Umbilical cord (tissue), 2 donors: ENCODE measurements around the gene KCNJ13. TPM values are rescaled to one million over a fixed set of nuclear protein-coding genes. Genes with fewer than 3 reads are reported as not detected.

ENCODE experiments used
- DNase-seq: peaks from one replicate; pipeline ENCODE4 v3.0.0-alpha.2; 2015; ENCODE audit warnings: low spot score
- total RNA-seq: library from RNA; depleted of rRNA; stranded (reverse); fragments of >200 nt; gene quantifications from one replicate; pipeline ENCODE4 v1.2.3, GENCODE V29; 2014; ENCODE audit warnings: low replicate concordance; ENCODE audit not compliant: insufficient read depth

KCNJ13 gene
- 6.3 TPM for total RNA-seq

DNA sequence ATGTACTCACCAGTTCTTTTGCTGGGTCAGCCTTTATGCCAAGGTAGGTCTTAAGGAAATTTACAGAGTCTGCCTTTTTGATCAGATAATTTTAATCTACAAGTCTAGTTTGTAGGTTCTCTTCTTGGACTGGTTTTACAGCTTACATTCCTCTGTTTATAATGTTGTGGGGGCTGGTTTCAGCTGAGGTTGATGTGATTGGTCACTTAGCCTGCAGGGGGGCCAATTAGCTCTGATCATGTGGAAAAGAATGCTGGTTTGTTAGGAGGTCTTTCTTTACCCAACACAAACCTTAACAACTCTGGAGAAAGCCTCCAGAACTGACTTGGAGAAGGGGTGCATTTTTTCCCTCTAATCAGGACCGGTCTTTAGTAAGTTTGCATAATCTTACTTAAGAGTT, at the start of gene KCNJ13:
Gene KCNJ13 (minus strand): TSS at position 131 of the 400 bp plus-strand sequence. CDS start 5,203 bp downstream, outside the sequence.
- DNase-seq, result peak; percentile 52

DNA sequence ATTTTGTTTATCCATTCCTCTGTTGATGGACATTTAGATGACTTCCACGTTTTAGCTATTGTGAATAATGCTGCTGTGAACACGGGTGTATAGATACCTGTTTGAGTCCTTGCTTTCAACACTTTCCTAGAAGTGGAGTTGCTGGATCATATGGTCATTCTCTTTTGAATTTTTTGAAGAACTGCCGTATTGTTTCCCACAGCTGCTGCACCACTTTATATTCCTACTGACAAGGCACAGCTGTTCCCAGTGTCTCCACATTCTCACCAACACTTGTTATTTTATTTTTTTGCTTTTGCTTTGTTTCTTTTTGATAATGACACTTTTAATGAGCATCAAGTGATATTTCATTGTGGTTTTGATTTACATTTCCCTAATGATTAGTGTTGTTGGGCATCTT, 41.4 kb upstream of the KCNJ13 start:
- no peak for DNase-seq

DNA sequence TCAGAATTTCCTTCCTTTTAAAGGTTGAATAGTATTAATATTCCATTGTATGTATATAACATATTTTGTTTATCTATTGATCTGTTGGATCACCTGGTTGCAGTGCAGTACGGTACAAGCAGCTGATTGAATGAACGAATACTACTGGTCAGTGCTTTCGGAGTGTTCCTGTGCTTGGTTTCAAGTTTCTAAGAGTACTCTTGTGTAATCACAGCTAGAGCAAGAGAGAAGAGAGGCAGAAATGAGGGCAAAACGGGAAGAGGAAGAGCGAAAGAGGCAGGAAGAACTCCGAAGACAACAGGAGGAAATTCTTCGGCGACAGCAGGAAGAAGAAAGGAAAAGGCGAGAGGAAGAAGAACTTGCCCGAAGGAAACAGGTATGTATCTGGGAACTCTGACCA, 40.3 kb upstream of the KCNJ13 start:
- DNase-seq, result no peak

DNA sequence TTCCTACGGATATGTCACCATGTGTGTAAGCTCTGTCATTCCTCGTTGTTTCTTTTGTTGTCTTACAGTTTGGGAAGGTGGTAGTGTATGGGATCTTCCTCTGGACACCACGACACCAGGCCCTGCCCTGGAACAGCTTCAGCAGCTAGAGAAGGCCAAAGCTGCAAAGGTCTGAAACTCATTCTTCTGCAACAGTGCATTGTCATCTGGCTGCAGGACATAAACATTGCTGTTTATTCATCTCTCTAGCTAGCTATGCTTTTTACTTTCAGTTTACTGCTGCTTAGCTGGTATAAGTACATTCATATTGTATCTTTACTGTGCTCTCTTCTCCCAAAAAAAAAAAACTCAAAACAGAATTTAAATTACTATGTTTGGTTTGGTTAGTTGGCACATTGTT, 39.2 kb upstream of the KCNJ13 start:
- no peak for DNase-seq

DNA sequence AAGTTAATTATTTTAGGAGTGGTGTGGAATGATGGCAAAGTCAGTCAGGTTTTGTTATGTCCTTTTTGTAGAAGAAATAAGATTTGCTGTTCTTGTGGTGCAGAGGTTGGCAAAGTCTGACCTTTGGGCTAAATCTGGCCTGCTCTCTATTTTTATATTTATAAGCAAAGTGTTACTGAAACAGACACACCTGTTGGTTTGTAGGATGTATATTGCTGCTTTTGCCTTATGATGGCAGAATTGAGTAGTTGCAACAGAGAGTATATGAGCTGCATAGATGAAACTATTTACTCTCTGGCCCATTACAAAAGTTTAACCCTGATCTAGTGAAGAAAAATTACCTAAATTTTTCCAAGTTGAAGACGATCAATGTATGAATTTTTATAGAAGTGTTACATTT, 34.1 kb upstream of the KCNJ13 start:
- DNase-seq, result no peak

DNA sequence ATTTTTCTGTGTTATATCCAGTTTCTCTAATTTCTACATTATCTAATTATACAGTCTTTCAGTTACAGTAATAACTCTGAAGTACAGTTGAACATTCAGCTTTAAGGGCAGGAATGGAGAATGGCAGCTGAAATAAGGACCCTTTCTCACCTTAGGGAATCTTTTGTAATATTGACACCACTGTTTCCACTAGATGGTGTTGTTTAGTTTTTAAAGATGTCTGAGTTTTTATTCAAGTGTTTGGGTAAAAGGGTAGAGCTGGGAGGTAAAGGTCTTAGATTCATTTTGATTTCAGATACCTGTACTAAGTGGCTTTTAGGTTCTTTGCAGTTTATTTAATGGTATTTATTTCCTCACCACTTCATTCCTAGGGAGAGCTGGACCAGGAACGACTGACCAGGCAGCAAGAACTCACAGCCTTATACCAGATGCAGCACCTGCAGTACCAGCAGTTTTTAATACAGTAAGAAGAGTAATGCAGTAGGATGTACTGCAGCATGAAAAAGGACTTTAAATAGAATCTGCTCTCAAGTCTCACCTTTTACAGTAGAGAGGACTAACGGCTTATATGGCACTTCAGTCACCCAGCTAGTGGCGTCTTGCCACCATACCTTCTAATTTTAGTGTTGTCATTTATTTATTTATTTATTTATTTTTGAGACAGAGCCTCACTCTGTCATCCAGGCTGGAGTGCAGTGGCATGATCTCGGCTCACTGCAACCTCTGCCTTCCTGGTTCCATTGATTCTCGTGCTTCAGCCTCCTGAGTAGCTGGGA, 33.2 kb upstream of the KCNJ13 start:
- no peak for DNase-seq

DNA sequence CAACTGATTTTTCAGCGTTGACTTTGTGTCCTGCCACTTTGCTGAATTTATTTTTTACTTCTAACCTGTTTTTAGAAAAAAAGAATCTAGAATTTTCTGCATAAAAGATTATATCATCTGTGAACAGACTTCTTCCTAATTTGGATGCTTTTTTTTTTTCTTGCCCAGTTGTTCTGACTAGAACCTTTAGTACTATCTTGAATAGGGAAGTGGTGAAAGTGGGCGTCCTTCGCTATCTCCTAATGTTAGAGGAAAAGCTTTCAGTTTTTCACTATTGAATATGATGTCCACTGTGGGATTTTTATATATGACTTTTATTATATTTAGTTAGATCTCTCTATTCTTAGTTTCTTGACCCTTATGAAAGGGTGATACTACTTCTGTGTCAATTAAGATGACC, 25.7 kb upstream of the KCNJ13 start:
- no peak for DNase-seq

DNA sequence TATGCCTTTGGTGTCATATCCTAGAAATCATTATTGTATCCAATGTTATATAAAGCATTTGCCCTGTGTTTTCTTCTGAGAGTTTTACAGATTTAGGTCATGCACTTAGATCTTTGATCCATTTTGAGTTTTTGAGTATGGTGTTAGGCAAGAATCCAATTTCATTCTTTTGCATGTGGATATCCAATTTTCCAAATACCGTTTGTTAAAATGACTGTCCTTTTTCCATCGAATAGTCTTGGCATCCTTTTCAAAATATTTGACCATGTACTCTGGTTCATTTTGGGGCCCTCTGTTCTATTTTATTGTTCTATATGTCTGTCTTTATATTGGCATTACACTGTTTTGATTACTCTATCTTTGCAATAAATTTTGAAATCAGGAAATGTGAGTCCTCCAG, 23.8 kb upstream of the KCNJ13 start:
- DNase-seq, result no peak

DNA sequence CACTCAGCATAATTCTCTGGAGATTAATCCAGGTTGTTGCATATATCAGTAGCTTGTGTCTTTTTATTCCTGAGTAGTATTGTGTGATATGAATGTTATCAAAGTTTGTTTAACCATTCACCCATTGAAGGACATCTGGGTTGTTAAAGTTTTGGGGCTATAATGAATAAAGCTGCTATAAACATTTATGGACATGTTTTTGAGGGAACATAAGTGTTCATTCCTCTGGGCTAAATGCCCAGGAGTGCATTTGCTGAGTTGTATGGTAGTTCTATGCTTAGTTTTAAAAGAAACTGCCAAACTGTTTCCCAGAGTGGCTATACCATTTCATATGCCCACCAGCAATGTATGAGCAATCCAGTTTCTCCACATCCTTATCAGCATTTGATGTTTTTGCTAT, 21.8 kb upstream of the KCNJ13 start:
- DNase-seq, result no peak

DNA sequence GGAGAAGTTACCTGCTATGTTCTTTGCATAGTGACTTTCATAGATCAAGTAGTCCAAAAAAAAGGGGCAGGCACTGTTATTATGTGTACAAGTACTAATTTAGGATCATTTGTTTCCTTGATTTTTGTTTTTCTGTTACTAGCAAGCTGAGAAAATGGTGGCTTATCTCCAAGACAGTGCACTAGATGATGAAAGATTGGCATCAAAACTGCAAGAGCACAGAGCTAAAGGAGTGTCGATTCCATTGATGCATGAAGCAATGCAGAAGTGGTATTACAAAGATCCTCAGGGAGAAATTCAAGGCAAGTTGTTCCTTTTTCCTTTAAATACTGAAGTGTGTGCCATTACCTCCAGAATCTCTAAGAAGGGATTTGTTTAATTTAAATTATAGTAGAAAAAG, 19.6 kb upstream of the KCNJ13 start:
- no peak for DNase-seq

DNA sequence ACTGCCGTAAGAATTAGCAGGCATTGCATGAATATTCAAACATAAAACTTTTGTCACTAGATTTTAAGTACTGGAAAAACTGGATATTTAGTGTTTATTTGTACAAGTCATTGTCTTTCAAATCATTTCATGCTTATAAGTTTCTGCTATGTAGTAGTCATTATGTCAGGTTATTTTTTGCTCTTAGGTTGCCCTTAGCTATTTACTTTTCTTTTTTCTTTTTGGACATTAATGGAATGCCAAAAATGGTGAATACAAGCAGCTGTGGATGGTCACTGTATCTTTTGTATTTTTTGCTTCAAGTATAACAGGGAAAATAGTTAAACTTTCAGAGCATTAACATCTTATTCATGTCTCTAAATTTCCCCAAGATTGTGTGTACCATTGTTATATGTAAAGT, 18.6 kb upstream of the KCNJ13 start:
- DNase-seq, result no peak

DNA sequence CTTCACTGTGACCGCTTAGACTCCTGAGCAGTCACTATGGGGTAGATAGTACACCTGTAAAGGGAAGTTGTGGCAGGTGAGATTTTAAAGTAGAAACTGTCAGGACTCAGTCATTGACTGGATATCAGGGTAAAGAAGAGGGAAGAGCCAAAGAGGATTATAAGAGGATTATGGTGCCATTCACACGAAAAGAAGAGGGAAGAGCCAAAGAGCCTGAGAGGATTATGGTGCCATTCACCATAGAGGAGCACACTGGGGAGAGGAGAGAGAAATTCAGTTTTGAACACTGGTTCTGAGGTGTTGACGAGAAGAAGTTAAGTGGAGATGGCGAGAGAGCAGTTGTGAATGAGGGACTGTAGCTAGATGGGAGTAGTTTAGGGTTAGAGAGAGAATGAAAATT, 16.9 kb upstream of the KCNJ13 start:
- no peak for DNase-seq

DNA sequence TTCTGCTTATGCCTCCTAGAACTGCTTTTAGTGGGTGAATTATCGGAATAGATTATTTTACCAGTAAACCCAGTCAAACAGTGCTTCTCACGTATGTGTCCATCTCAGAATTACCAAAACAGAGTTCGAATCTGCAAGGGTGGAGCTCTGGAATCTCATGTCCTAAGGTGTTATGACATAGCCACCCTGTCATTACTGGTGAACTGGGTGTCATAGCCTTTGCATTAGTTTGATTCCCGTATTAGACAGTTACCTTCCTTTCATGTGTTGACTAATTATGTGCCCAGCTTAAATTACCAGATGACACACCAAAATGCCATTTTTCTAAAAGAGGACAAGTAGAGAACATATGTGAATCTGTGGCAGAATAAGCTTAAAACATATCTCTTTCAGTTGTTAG, 15.2 kb upstream of the KCNJ13 start:
- DNase-seq, result no peak

DNA sequence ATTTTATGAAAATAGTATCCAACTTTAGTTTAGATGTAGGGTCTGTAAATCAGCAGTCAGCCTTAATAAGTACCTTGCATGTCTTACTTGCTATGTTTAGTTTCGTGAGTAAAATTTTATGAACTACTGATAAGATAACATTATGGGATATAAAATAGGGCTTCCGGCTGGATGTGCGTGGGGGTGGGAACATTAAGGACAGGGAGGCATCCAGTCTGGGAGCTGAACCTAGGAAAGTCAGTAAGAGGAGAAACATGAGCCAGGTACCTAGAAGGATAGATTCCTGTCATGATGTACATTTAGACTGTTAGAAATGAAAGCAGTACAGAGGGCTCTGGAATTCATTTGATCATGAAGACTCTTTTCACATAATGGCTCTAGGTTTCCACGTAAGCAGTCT, 12.7 kb upstream of the KCNJ13 start:
- peak; percentile 40 for DNase-seq

DNA sequence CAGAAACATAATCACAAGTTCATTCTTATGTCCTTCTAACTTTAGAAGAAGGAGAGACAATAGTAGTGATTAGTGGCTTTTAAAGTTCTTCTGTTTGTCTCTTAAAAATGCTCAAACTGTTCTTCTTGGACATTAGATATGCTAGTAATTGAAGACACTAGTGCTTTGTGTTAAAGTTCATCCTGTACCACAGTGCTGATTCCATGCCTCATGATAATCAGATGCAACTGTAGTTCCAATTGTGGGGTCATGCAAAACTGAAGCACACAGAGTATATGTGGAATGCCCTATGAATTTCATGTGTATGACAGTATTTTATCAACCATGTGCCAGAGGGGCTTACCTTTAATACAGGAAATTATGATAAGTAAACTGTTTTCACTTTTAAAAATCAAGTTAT, 11.4 kb upstream of the KCNJ13 start:
- DNase-seq, result no peak

DNA sequence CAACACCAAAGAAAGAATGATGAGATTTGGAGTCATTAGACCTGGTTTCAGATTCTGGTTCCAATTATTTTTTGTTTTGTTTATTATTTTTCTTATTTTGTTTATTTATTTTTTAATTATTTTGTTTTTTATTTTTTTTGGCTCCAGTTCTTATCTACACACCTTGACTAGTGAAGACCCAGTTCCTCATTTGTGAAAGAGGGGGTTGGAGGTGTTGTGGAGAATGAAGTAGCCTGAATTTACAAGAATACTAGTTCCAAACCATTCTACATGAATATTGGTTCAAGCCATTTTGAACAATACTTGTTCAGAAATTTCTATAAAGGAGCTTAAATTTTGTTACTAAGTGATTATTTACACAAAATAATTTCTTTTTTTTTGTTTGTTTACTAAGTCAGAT, 6.9 kb upstream of the KCNJ13 start:
- DNase-seq, result no peak

DNA sequence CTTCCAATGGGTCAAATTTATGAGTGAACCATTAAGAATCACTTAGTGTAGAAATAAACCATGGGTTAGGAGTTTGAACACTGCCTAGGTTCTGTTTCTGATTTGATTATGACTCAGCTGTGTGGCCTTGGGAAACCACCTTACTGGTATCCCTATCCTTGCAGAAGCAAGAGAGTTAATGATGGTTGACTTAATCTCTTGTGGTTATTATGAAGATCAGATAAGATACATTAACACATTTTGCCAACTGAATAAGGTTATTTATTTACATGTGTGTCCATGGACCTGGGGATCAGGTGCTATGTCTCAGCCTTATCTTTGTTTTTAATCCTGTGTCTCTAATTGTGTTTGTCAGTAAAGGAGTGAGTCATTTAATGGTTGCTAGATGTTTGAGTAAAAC, 5.4 kb upstream of the KCNJ13 start:
- no peak for DNase-seq

DNA sequence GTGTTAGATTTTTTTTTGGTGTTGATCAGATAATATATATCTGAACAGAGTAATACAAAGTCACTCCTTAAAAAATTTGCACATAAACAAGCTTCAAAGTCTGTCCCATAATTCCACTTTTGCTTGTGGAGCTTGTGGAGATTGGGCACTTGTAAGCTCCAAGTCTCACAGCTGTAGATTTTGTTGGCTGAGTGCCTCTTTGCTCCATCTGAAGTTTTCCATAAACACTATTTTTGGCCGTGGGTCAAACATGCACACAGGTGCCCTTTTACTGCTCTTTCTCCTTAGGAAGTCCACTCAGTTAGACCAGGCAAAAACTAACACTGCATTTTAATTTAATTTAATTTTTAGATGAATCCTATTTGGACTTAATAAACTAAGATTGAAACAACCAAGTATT, 3.6 kb upstream of the KCNJ13 start:
- DNase-seq, result peak; percentile 32

DNA sequence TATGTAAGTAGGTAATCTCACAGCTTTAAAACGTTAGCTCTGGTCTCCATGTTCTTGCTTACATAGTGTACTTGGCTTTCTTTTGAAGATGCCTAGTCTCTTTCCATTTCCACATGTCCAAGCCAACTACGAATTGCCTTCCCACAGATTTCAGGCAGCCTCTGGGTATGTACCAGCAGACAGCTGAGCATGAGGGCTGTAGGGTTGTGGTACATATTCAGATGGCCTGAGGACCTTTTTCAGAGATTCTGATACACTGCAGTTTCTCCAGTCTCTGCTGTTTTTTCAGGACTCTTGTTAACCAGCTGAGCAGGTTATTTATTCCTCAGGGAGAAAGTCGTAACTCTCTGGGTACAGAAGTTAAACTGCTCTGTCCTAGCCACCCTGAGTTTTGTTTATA, 3.1 kb upstream of the KCNJ13 start:
- peak; percentile 75 for DNase-seq

DNA sequence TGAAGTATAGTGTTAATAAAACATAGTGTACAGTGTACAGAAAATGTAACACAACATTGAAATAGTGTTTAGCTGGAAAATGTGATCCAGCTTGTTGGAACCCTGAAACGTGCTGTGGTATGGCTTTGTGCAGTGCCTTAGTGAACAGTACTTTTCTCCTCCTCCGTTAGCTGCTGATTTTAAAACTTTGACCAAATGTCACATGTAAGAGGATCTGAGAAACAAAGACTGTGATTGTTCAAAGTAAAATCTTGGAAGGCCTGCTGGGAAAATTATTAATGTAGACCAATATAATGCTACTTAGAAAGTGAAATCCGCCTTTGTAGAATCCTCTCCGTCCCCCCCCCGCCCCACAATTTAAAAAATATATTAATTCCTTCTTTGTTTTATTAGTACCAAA, 911 bp upstream of the KCNJ13 start:
- DNase-seq, result no peak

DNA sequence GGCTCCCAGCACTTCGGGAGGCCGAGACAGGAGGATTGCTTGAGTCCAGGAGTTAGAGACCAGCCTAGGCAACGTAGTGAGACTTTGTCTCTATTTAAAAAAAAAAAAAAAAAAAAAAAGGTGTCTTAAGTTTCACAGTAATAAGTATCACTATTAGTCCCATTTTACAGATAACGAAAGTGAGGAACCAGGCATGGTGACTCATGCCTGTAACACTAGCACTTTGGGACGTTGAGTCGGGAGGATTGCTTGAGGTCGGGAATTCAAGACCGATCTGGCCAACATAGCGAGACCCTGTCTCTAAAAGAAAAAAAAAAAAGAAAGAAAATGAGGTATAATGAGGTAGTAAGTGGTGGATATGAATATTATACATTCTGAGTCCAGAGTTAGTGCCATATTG, 2.5 kb downstream of the KCNJ13 start:
- DNase-seq, result no peak

DNA sequence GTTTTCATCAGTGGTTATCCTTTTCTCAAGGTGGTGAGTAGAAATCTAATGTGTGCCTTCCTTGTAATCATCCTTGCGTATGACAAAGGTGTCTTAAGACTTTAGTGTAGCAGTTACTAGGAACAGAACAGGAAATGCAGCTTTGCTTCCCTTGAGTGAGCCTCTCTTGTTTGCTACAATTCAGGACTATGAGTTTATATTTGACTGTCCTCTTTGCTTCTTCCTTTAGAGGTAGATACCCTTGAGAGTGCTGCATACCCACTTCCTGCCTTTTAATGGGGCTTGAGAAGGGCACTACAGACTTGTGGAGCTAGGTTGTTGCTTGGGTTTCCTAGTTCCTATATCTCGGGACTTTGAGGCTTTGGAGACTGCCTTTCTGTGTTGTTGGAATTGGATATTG, 3.8 kb downstream of the KCNJ13 start:
- no peak for DNase-seq

DNA sequence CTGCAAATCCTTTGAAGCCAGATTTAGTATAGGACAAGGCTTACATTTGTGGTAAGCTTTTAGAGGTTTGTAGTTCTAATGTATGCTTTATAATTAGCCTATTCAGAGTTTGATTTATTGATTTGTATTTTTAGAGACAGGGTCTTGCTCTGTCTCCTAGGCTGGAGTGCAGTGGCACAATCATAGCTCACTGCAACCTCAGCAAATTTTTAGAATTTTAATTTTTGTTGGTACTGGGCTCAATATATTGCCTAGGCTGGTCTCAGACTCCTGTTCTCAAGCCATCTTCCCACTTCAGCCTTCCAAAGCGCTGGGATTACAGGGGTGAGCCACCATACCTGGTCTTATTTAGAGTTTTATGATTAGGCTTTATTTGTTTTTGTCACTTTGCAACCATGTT, 4.5 kb downstream of the KCNJ13 start:
- DNase-seq, result no peak

DNA sequence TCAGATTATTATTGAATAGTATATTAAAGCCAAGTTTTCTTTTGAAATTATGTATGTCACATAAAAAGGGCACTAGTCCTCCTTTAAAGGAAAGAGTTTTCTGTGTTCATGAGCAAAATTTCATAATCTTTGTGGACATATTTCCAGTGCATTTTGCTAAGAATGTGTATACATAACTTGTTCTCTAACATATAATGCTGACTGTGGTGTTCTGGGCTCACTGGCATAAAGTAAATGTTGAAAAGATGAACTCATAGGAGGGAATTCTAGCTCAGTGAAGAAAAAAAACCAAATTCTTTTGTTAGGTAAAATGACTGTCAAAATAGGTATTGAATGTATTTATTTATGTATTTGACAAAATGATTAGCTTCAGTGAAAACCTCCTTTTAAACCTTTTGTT, 6.2 kb downstream of the KCNJ13 start:
- DNase-seq, result no peak
